ENCODE measurements around the gene PAK4.

Gene PAK4

GRCh38 chr19:39099341-39099740 is 26.2 kb upstream of the PAK4 start:
- H3K4me1 ChIP-seq (ENCODE audit: control insufficient read depth in 5 of 5, insufficient read depth in 5 of 5, low read length in 5 of 5) = no peaks in the 10 kb centered on the region
- H3K9me3 ChIP-seq (ENCODE audit: control insufficient read depth in 5 of 5, low read length in 5 of 5) = no peaks in the 10 kb centered on the region
- H3K4me3 ChIP-seq (ENCODE audit: low read depth in 1 of 5, low read length in 5 of 5) = no peak overlapping the region
- H3K9ac ChIP-seq (ENCODE audit: low read length in 5 of 5) = no peak overlapping the region
- peaks cover 11 to 23% (median 14%) of the 10 kb centered on the region in 5 donors for H3K27me3 ChIP-seq (ENCODE audit: control insufficient read depth in 5 of 5, insufficient read depth in 4 of 5, low read length in 5 of 5)
- H3K36me3 ChIP-seq (ENCODE audit: control insufficient read depth in 5 of 5, insufficient read depth in 5 of 5, low read length in 5 of 5) = no peaks in the 10 kb centered on the region
- no peak overlapping the region for H3K27ac ChIP-seq (ENCODE audit: low read depth, low read length)

- Histone ChIP-seq H3K9ac (ENCODE audit: low read length in 5 of 5) (no peak overlapping the region), H3K36me3 (ENCODE audit: control insufficient read depth in 5 of 5, insufficient read depth in 5 of 5, low read length in 5 of 5) (no peaks in the 10 kb centered on the region), H3K4me1 (ENCODE audit: control insufficient read depth in 5 of 5, insufficient read depth in 5 of 5, low read length in 5 of 5) (no peaks in the 10 kb centered on the region), H3K27ac (ENCODE audit: low read depth, low read length) (no peak overlapping the region), H3K4me3 (ENCODE audit: low read depth in 1 of 5, low read length in 5 of 5) (no peak overlapping the region), H3K27me3 (ENCODE audit: control insufficient read depth in 5 of 5, insufficient read depth in 4 of 5, low read length in 5 of 5) (peaks cover 11 to 23% (median 14%) of the 10 kb centered on the region in 5 donors), H3K9me3 (ENCODE audit: control insufficient read depth in 5 of 5, low read length in 5 of 5) (no peaks in the 10 kb centered on the region)
Measured at GRCh38 chr19:39100500-39101166, 25.0 kb upstream of the PAK4 start.

GRCh38 chr19:39103151-39103550 is 22.4 kb upstream of the PAK4 start:
- Histone ChIP-seq H3K9ac (ENCODE audit: low read length in 5 of 5) (no peak overlapping the region), H3K27ac (ENCODE audit: low read depth, low read length) (no peak overlapping the region), H3K36me3 (ENCODE audit: control insufficient read depth in 5 of 5, insufficient read depth in 5 of 5, low read length in 5 of 5) (no peaks in the 10 kb centered on the region), H3K9me3 (ENCODE audit: control insufficient read depth in 5 of 5, low read length in 5 of 5) (no peaks in the 10 kb centered on the region), H3K4me1 (ENCODE audit: control insufficient read depth in 5 of 5, insufficient read depth in 5 of 5, low read length in 5 of 5) (no peaks in the 10 kb centered on the region), H3K27me3 (ENCODE audit: control insufficient read depth in 5 of 5, insufficient read depth in 4 of 5, low read length in 5 of 5) (peaks cover 9 to 19% (median 14%) of the 10 kb centered on the region in 5 donors), H3K4me3 (ENCODE audit: low read depth in 1 of 5, low read length in 5 of 5) (no peak overlapping the region)

DNA sequence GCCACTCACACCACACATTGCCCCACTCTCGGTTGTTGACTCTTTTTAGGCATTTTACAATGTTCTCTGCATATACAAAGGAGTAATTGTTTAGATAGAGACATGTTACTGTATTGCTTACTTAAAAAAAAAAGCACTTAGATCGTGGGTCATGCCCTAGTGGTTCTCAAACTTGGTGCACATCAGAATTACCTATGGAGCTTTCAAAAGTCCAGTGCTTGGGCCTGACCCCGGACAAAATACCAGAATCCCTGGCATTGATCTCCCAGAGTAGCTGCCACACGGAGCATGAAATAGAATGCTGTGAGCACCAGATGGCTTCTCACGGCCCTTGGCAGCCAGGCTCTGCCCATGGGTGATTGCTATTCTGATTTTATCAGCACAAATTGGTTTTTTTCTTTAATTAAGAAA is 21.4 kb upstream of the PAK4 start:
- H3K27ac ChIP-seq (ENCODE audit: low read depth, low read length) = no peak overlapping the region
- H3K9me3 ChIP-seq (ENCODE audit: control insufficient read depth in 5 of 5, low read length in 5 of 5) = no peaks in the 10 kb centered on the region
- no peaks in the 10 kb centered on the region for H3K4me1 ChIP-seq (ENCODE audit: control insufficient read depth in 5 of 5, insufficient read depth in 5 of 5, low read length in 5 of 5)
- no peak overlapping the region for H3K4me3 ChIP-seq (ENCODE audit: low read depth in 1 of 5, low read length in 5 of 5)
- H3K27me3 ChIP-seq (ENCODE audit: control insufficient read depth in 5 of 5, insufficient read depth in 4 of 5, low read length in 5 of 5) = peaks cover 1 to 11% (median 7%) of the 10 kb centered on the region in 5 donors
- H3K36me3 ChIP-seq (ENCODE audit: control insufficient read depth in 5 of 5, insufficient read depth in 5 of 5, low read length in 5 of 5) = no peaks in the 10 kb centered on the region
- no peak overlapping the region for H3K9ac ChIP-seq (ENCODE audit: low read length in 5 of 5)

DNA sequence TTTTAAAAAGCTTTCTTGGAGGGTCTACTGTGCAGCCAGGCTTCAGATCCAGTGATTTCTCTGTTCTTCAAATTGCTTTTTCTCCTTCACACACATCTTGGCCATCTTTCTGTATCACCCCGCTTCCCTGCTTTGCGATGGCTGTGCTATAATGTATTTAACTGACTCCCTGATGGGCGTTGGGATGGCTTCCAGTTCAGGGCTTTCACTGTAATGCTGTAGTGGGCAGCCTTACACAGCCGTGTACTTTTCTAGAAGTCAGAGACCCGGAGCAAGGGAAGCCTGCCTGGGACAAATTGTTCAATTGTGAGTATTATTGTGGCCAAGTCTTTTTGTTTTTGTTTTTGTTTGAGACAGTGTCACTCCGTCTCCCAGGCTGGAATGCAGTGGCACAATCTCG is 19.4 kb upstream of the PAK4 start:
- Histone ChIP-seq H3K9me3 (ENCODE audit: control insufficient read depth in 5 of 5, low read length in 5 of 5) (no peaks in the 10 kb centered on the region), H3K4me3 (ENCODE audit: low read depth in 1 of 5, low read length in 5 of 5) (no peak overlapping the region), H3K27me3 (ENCODE audit: control insufficient read depth in 5 of 5, insufficient read depth in 4 of 5, low read length in 5 of 5) (peaks cover 0 to 9% (median 4%) of the 10 kb centered on the region in 5 donors), H3K27ac (ENCODE audit: low read depth, low read length) (no peak overlapping the region), H3K36me3 (ENCODE audit: control insufficient read depth in 5 of 5, insufficient read depth in 5 of 5, low read length in 5 of 5) (no peaks in the 10 kb centered on the region), H3K9ac (ENCODE audit: low read length in 5 of 5) (no peak overlapping the region), H3K4me1 (ENCODE audit: control insufficient read depth in 5 of 5, insufficient read depth in 5 of 5, low read length in 5 of 5) (no peaks in the 10 kb centered on the region)

- H3K9ac ChIP-seq (ENCODE audit: low read length in 5 of 5) = no peak overlapping the region
- H3K27ac ChIP-seq (ENCODE audit: low read depth, low read length) = no peak overlapping the region
- peaks cover 4 to 19% (median 16%) of the 10 kb centered on the region in 5 donors for H3K27me3 ChIP-seq (ENCODE audit: control insufficient read depth in 5 of 5, insufficient read depth in 4 of 5, low read length in 5 of 5)
- H3K36me3 ChIP-seq (ENCODE audit: control insufficient read depth in 5 of 5, insufficient read depth in 5 of 5, low read length in 5 of 5) = no peaks in the 10 kb centered on the region
- no peak overlapping the region for H3K4me3 ChIP-seq (ENCODE audit: low read depth in 1 of 5, low read length in 5 of 5)
- H3K9me3 ChIP-seq (ENCODE audit: control insufficient read depth in 5 of 5, low read length in 5 of 5) = no peaks in the 10 kb centered on the region
- no peaks in the 10 kb centered on the region for H3K4me1 ChIP-seq (ENCODE audit: control insufficient read depth in 5 of 5, insufficient read depth in 5 of 5, low read length in 5 of 5)
Measured at GRCh38 chr19:39109641-39110040, 15.9 kb upstream of the PAK4 start.

GRCh38 chr19:39110263-39110967 is 15.2 kb upstream of the PAK4 start:
- no peaks in the 10 kb centered on the region for H3K9me3 ChIP-seq (ENCODE audit: control insufficient read depth in 5 of 5, low read length in 5 of 5)
- no peak overlapping the region for H3K9ac ChIP-seq (ENCODE audit: low read length in 5 of 5)
- no peaks in the 10 kb centered on the region for H3K4me1 ChIP-seq (ENCODE audit: control insufficient read depth in 5 of 5, insufficient read depth in 5 of 5, low read length in 5 of 5)
- peaks cover 4 to 19% (median 16%) of the 10 kb centered on the region in 5 donors for H3K27me3 ChIP-seq (ENCODE audit: control insufficient read depth in 5 of 5, insufficient read depth in 4 of 5, low read length in 5 of 5)
- no peaks in the 10 kb centered on the region for H3K36me3 ChIP-seq (ENCODE audit: control insufficient read depth in 5 of 5, insufficient read depth in 5 of 5, low read length in 5 of 5)
- no peak overlapping the region for H3K4me3 ChIP-seq (ENCODE audit: low read depth in 1 of 5, low read length in 5 of 5)
- H3K27ac ChIP-seq (ENCODE audit: low read depth, low read length) = no peak overlapping the region

- no peak overlapping the region for H3K27ac ChIP-seq (ENCODE audit: low read depth, low read length)
- H3K9me3 ChIP-seq (ENCODE audit: control insufficient read depth in 5 of 5, low read length in 5 of 5) = no peaks in the 10 kb centered on the region
- no peaks in the 10 kb centered on the region for H3K36me3 ChIP-seq (ENCODE audit: control insufficient read depth in 5 of 5, insufficient read depth in 5 of 5, low read length in 5 of 5)
- H3K9ac ChIP-seq (ENCODE audit: low read length in 5 of 5) = no peak overlapping the region
- peaks cover 4 to 19% (median 15%) of the 10 kb centered on the region in 5 donors for H3K27me3 ChIP-seq (ENCODE audit: control insufficient read depth in 5 of 5, insufficient read depth in 4 of 5, low read length in 5 of 5)
- no peaks in the 10 kb centered on the region for H3K4me1 ChIP-seq (ENCODE audit: control insufficient read depth in 5 of 5, insufficient read depth in 5 of 5, low read length in 5 of 5)
- no peak overlapping the region for H3K4me3 ChIP-seq (ENCODE audit: low read depth in 1 of 5, low read length in 5 of 5)
Measured at GRCh38 chr19:39111593-39112199, 13.9 kb upstream of the PAK4 start.

GRCh38 chr19:39112338-39112890 is 13.2 kb upstream of the PAK4 start:
- no peak overlapping the region for H3K27ac ChIP-seq (ENCODE audit: low read depth, low read length)
- H3K36me3 ChIP-seq (ENCODE audit: control insufficient read depth in 5 of 5, insufficient read depth in 5 of 5, low read length in 5 of 5) = no peaks in the 10 kb centered on the region
- no peaks in the 10 kb centered on the region for H3K9me3 ChIP-seq (ENCODE audit: control insufficient read depth in 5 of 5, low read length in 5 of 5)
- H3K27me3 ChIP-seq (ENCODE audit: control insufficient read depth in 5 of 5, insufficient read depth in 4 of 5, low read length in 5 of 5) = peaks cover 4 to 19% (median 12%) of the 10 kb centered on the region in 5 donors
- no peak overlapping the region for H3K9ac ChIP-seq (ENCODE audit: low read length in 5 of 5)
- H3K4me3 ChIP-seq (ENCODE audit: low read depth in 1 of 5, low read length in 5 of 5) = no peak overlapping the region
- H3K4me1 ChIP-seq (ENCODE audit: control insufficient read depth in 5 of 5, insufficient read depth in 5 of 5, low read length in 5 of 5) = no peaks in the 10 kb centered on the region

GRCh38 chr19:39113199-39113598 is 12.4 kb upstream of the PAK4 start:
- H3K4me3 ChIP-seq (ENCODE audit: low read depth in 1 of 5, low read length in 5 of 5) = no peak overlapping the region
- H3K36me3 ChIP-seq (ENCODE audit: control insufficient read depth in 5 of 5, insufficient read depth in 5 of 5, low read length in 5 of 5) = no peaks in the 10 kb centered on the region
- no peak overlapping the region for H3K27ac ChIP-seq (ENCODE audit: low read depth, low read length)
- H3K9ac ChIP-seq (ENCODE audit: low read length in 5 of 5) = no peak overlapping the region
- H3K27me3 ChIP-seq (ENCODE audit: control insufficient read depth in 5 of 5, insufficient read depth in 4 of 5, low read length in 5 of 5) = peaks cover 4 to 19% (median 12%) of the 10 kb centered on the region in 5 donors
- no peaks in the 10 kb centered on the region for H3K4me1 ChIP-seq (ENCODE audit: control insufficient read depth in 5 of 5, insufficient read depth in 5 of 5, low read length in 5 of 5)
- no peaks in the 10 kb centered on the region for H3K9me3 ChIP-seq (ENCODE audit: control insufficient read depth in 5 of 5, low read length in 5 of 5)

All from subcutaneous abdominal adipose tissue (tissue), 5 donors.